ENCODE data around the gene TBC1D5.

TBC1D5 gene

DNA sequence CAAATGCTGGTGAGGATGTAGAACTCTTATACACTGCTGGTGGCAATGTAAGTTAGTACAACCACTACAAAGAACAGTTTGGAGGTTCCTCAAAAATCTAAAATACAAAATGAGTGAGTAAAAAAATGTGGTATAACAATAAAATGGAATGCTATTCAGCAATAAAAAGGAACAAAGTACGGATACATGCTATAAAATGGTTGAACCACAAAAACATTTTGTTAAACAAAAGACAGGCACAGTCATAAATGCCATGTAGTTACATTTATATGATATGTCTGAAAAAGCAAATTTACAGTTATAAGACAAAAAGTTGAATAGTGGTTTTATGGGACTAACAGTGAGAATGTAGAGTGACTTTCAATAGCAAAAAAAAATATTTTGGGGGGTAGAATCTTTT is 285.8 kb downstream of the TBC1D5 start:
- no peak overlapping the region for H3K4me3 ChIP-seq (ENCODE audit: low read length)
- no peaks in the 10 kb centered on the region for H3K36me3 ChIP-seq (ENCODE audit: control insufficient read depth, insufficient read depth, low read length)
- H3K27ac ChIP-seq (ENCODE audit: low read depth, low read length): no peak overlapping the region
- H3K4me1 ChIP-seq (ENCODE audit: control insufficient read depth, insufficient read depth, low read length): no peaks in the 10 kb centered on the region
- no peak overlapping the region for H3K9ac ChIP-seq (ENCODE audit: low read length)
- H3K27me3 ChIP-seq (ENCODE audit: control insufficient read depth, insufficient read depth, low read length): no peaks in the 10 kb centered on the region

DNA sequence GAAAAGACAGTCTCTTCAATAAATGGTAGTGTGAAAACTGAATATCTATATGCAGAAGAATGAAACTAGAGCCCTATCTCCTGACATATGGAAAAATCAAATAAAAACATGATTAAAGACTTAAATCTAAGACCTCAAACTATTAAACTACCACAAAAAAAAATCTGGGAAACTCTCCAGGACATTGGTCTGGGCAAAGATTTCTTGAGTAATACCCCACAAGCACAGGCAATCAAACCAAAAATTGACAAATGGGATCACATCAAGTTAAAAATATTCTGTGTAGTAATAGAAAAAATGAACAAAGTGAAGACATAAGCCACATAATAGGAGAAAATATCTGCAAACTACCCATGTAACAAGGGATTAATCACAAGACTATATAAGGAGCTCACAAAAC is 286.4 kb downstream of the TBC1D5 start:
- no peaks in the 10 kb centered on the region for H3K4me1 ChIP-seq (ENCODE audit: control insufficient read depth, insufficient read depth, low read length)
- H3K9ac ChIP-seq (ENCODE audit: low read length): no peak overlapping the region
- no peaks in the 10 kb centered on the region for H3K36me3 ChIP-seq (ENCODE audit: control insufficient read depth, insufficient read depth, low read length)
- H3K27ac ChIP-seq (ENCODE audit: low read depth, low read length): no peak overlapping the region
- H3K27me3 ChIP-seq (ENCODE audit: control insufficient read depth, insufficient read depth, low read length): no peaks in the 10 kb centered on the region
- no peak overlapping the region for H3K4me3 ChIP-seq (ENCODE audit: low read length)

- H3K27ac ChIP-seq (ENCODE audit: low read depth, low read length): no peak overlapping the region
- no peak overlapping the region for H3K4me3 ChIP-seq (ENCODE audit: low read length)
- no peak overlapping the region for H3K9ac ChIP-seq (ENCODE audit: low read length)
- no peaks in the 10 kb centered on the region for H3K27me3 ChIP-seq (ENCODE audit: control insufficient read depth, insufficient read depth, low read length)
- H3K4me1 ChIP-seq (ENCODE audit: control insufficient read depth, insufficient read depth, low read length): no peaks in the 10 kb centered on the region
- no peaks in the 10 kb centered on the region for H3K36me3 ChIP-seq (ENCODE audit: control insufficient read depth, insufficient read depth, low read length)
Measured at GRCh38 chr3:17444865-17445264, 297.6 kb downstream of the TBC1D5 start.

GRCh38 chr3:17443142-17443541 is 299.3 kb downstream of the TBC1D5 start:
- Histone ChIP-seq H3K27ac (ENCODE audit: low read depth, low read length) (no peak overlapping the region), H3K4me1 (ENCODE audit: control insufficient read depth, insufficient read depth, low read length) (no peaks in the 10 kb centered on the region), H3K36me3 (ENCODE audit: control insufficient read depth, insufficient read depth, low read length) (no peaks in the 10 kb centered on the region), H3K4me3 (ENCODE audit: low read length) (no peak overlapping the region), H3K9ac (ENCODE audit: low read length) (no peak overlapping the region), H3K27me3 (ENCODE audit: control insufficient read depth, insufficient read depth, low read length) (no peaks in the 10 kb centered on the region)

- Histone ChIP-seq H3K9ac (ENCODE audit: low read length) (no peak overlapping the region), H3K4me1 (ENCODE audit: control insufficient read depth, insufficient read depth, low read length) (no peaks in the 10 kb centered on the region), H3K4me3 (ENCODE audit: low read length) (no peak overlapping the region), H3K27ac (ENCODE audit: low read depth, low read length) (no peak overlapping the region), H3K36me3 (ENCODE audit: control insufficient read depth, insufficient read depth, low read length) (no peaks in the 10 kb centered on the region), H3K27me3 (ENCODE audit: control insufficient read depth, insufficient read depth, low read length) (no peaks in the 10 kb centered on the region)
Measured at GRCh38 chr3:17442332-17443049, 299.9 kb downstream of the TBC1D5 start.

DNA sequence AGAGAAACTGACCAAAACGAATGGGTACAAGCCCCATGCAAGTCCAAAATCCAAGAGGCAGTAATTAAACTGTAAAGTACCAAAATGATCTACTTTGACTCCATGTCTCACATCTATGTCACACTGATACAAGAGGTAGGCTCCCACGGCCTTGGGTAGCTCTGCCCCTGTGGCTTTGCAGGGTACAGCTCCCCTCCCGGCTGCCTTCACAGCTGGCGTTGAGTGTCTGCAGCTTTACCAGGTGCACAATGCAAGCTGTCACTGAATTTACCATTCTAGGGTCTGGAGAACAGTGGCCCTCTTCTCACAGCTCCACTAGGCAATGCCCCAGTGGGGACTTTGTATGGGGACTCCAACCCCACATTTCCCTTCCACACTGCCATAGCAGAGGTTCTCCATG is 308.6 kb downstream of the TBC1D5 start:
- no peak overlapping the region for H3K4me3 ChIP-seq (ENCODE audit: low read length)
- no peak overlapping the region for H3K9ac ChIP-seq (ENCODE audit: low read length)
- no peaks in the 10 kb centered on the region for H3K36me3 ChIP-seq (ENCODE audit: control insufficient read depth, insufficient read depth, low read length)
- H3K4me1 ChIP-seq (ENCODE audit: control insufficient read depth, insufficient read depth, low read length): no peaks in the 10 kb centered on the region
- H3K27ac ChIP-seq (ENCODE audit: low read depth, low read length): no peak overlapping the region
- H3K27me3 ChIP-seq (ENCODE audit: control insufficient read depth, insufficient read depth, low read length): no peaks in the 10 kb centered on the region

DNA sequence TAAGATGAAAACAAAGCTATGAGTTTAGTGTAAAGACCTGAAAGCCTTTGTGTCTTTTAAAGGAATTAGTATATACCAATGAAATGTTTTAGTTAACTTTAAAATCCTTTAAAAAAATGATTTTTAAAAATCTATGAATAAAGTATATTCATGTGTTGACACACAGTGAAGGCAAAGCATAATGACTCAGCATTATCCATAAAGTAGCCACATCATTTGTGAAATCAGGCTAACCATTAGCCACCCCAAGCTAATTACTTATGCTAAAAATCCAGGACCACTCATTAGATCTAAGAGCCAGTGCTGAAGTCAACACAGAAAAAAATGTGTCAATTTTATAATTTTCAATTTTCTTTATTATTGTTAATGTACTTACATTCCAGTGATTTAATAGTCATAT is 310.2 kb downstream of the TBC1D5 start:
- no peaks in the 10 kb centered on the region for H3K36me3 ChIP-seq (ENCODE audit: control insufficient read depth, insufficient read depth, low read length)
- no peak overlapping the region for H3K27ac ChIP-seq (ENCODE audit: low read depth, low read length)
- H3K4me1 ChIP-seq (ENCODE audit: control insufficient read depth, insufficient read depth, low read length): no peaks in the 10 kb centered on the region
- H3K27me3 ChIP-seq (ENCODE audit: control insufficient read depth, insufficient read depth, low read length): no peaks in the 10 kb centered on the region
- H3K4me3 ChIP-seq (ENCODE audit: low read length): no peak overlapping the region
- H3K9ac ChIP-seq (ENCODE audit: low read length): no peak overlapping the region

GRCh38 chr3:17431484-17432045 is 310.9 kb downstream of the TBC1D5 start:
- H3K36me3 ChIP-seq (ENCODE audit: control insufficient read depth, insufficient read depth, low read length): no peaks in the 10 kb centered on the region
- no peaks in the 10 kb centered on the region for H3K27me3 ChIP-seq (ENCODE audit: control insufficient read depth, insufficient read depth, low read length)
- no peaks in the 10 kb centered on the region for H3K4me1 ChIP-seq (ENCODE audit: control insufficient read depth, insufficient read depth, low read length)

GRCh38 chr3:17431004-17431403 is 311.4 kb downstream of the TBC1D5 start:
- no peaks in the 10 kb centered on the region for H3K4me1 ChIP-seq (ENCODE audit: control insufficient read depth, insufficient read depth, low read length)
- no peaks in the 10 kb centered on the region for H3K36me3 ChIP-seq (ENCODE audit: control insufficient read depth, insufficient read depth, low read length)
- H3K9ac ChIP-seq (ENCODE audit: low read length): no peak overlapping the region
- no peaks in the 10 kb centered on the region for H3K27me3 ChIP-seq (ENCODE audit: control insufficient read depth, insufficient read depth, low read length)
- H3K27ac ChIP-seq (ENCODE audit: low read depth, low read length): no peak overlapping the region
- H3K4me3 ChIP-seq (ENCODE audit: low read length): no peak overlapping the region

More at GRCh38 chr3:17431484-17432045, 310.9 kb downstream of the TBC1D5 start:
- H3K9ac ChIP-seq (ENCODE audit: low read length): no peak overlapping the region
- no peak overlapping the region for H3K4me3 ChIP-seq (ENCODE audit: low read length)
- H3K27ac ChIP-seq (ENCODE audit: low read depth, low read length): no peak overlapping the region

DNA sequence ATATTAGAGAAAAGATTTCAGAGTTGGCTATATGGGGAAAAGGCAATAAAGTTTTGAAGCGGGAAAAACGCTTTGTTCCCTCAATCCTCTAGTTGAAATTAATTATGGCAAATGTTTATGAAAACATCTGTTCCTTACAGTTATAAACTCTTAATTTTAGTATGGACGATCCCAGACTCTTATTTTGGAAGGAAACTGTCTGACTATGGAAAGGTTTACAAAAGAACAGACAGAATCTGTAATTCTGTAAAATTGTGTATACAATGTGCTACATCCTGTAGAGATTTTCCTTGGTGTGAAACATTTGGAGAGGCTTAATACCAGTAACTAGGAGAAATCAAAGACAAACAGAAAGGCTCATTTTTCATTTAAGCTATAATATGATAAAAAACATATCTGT is 311.8 kb downstream of the TBC1D5 start:
- H3K4me1 ChIP-seq (ENCODE audit: control insufficient read depth, insufficient read depth, low read length): no peaks in the 10 kb centered on the region
- H3K9ac ChIP-seq (ENCODE audit: low read length): no peak overlapping the region
- H3K27me3 ChIP-seq (ENCODE audit: control insufficient read depth, insufficient read depth, low read length): no peaks in the 10 kb centered on the region
- H3K27ac ChIP-seq (ENCODE audit: low read depth, low read length): no peak overlapping the region
- no peak overlapping the region for H3K4me3 ChIP-seq (ENCODE audit: low read length)
- H3K36me3 ChIP-seq (ENCODE audit: control insufficient read depth, insufficient read depth, low read length): no peaks in the 10 kb centered on the region

GRCh38 chr3:17423786-17424536 is 318.5 kb downstream of the TBC1D5 start:
- Histone ChIP-seq H3K4me1 (ENCODE audit: control insufficient read depth, insufficient read depth, low read length) (no peaks in the 10 kb centered on the region), H3K36me3 (ENCODE audit: control insufficient read depth, insufficient read depth, low read length) (no peaks in the 10 kb centered on the region), H3K9ac (ENCODE audit: low read length) (no peak overlapping the region), H3K27me3 (ENCODE audit: control insufficient read depth, insufficient read depth, low read length) (no peaks in the 10 kb centered on the region), H3K4me3 (ENCODE audit: low read length) (no peak overlapping the region), H3K27ac (ENCODE audit: low read depth, low read length) (no peak overlapping the region)

DNA sequence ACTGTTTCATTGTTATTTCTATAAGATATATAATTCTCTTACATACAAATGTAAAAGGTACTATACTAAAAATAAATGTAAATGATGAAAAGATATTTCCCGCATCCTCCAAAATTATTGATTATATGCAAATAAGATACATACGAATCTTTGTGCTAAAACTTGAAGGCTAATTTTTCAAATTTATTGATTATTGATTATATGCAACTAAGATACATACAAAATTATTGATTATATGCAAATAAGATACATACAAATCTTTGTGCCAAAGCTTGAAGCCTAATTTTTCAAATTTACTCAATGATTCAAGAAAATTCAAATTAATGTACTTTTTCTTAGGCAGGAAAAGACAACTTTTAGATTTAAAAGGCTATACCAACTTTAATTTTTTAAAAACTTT is 319.8 kb downstream of the TBC1D5 start:
- Histone ChIP-seq H3K9ac (ENCODE audit: low read length) (no peak overlapping the region), H3K4me3 (ENCODE audit: low read length) (no peak overlapping the region), H3K27ac (ENCODE audit: low read depth, low read length) (no peak overlapping the region), H3K36me3 (ENCODE audit: control insufficient read depth, insufficient read depth, low read length) (no peaks in the 10 kb centered on the region), H3K4me1 (ENCODE audit: control insufficient read depth, insufficient read depth, low read length) (no peaks in the 10 kb centered on the region), H3K27me3 (ENCODE audit: control insufficient read depth, insufficient read depth, low read length) (no peaks in the 10 kb centered on the region)
